Panc1 (cell line): ENCODE data around the gene TAPBPL.

Experiments used
- CTCF ChIP-seq: fragments of 450-650 bp; IDR thresholded peaks from 2 replicates; pipeline ENCODE4 v1.5.1; 2017; ENCODE audit warnings: mild to moderate bottlenecking
- POLR2AphosphoS5 ChIP-seq: IDR thresholded peaks from 2 replicates; pipeline ENCODE4 v1.6.1; 2012; ENCODE audit warnings: mild to moderate bottlenecking, low read depth, low read length, moderate library complexity
- SIN3A ChIP-seq: IDR thresholded peaks from 2 replicates; pipeline ENCODE4 v1.6.1; 2012; ENCODE audit warnings: low read depth, mild to moderate bottlenecking, low read length, moderate library complexity, borderline replicate concordance; ENCODE audit not compliant: insufficient read depth
- TF ChIP-seq, protein P1 (sequence below), 2 experiments: IDR thresholded peaks; 2 replicates each; pipeline ENCODE4 v1.6.1; 2011 to 2012; ENCODE audit warnings: low read depth in 2 of 2, control low read depth in 1 of 2, low read length in 1 of 2, mild to moderate bottlenecking in 1 of 2, moderate library complexity in 1 of 2; ENCODE audit not compliant: insufficient read depth in 1 of 2

GRCh38 chr12:6416596-6416995 is 35.2 kb upstream of the TAPBPL start:
- TF ChIP-seq CTCF, result no peak
- no peak for TF ChIP-seq POLR2AphosphoS5
- TF ChIP-seq, protein P1, sequence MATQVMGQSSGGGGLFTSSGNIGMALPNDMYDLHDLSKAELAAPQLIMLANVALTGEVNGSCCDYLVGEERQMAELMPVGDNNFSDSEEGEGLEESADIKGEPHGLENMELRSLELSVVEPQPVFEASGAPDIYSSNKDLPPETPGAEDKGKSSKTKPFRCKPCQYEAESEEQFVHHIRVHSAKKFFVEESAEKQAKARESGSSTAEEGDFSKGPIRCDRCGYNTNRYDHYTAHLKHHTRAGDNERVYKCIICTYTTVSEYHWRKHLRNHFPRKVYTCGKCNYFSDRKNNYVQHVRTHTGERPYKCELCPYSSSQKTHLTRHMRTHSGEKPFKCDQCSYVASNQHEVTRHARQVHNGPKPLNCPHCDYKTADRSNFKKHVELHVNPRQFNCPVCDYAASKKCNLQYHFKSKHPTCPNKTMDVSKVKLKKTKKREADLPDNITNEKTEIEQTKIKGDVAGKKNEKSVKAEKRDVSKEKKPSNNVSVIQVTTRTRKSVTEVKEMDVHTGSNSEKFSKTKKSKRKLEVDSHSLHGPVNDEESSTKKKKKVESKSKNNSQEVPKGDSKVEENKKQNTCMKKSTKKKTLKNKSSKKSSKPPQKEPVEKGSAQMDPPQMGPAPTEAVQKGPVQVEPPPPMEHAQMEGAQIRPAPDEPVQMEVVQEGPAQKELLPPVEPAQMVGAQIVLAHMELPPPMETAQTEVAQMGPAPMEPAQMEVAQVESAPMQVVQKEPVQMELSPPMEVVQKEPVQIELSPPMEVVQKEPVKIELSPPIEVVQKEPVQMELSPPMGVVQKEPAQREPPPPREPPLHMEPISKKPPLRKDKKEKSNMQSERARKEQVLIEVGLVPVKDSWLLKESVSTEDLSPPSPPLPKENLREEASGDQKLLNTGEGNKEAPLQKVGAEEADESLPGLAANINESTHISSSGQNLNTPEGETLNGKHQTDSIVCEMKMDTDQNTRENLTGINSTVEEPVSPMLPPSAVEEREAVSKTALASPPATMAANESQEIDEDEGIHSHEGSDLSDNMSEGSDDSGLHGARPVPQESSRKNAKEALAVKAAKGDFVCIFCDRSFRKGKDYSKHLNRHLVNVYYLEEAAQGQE (IDR thresholded peaks at IDR 0.05; ENCODE audit: insufficient read depth in 1 of 2, low read depth in 2 of 2, low read length in 1 of 2), result no peak
- TF ChIP-seq SIN3A, result no peak
